Muscle of leg (tissue), 11 donors: ENCODE data around the gene WWP2. TPM values are rescaled to one million over a fixed set of nuclear protein-coding genes. Genes with fewer than 3 reads are reported as not detected.
A peak's percentile ranks its signal among the peaks of the same experiment; 100 is the strongest.

Experiments
- DNase-seq: peaks from one replicate; pipeline ENCODE4 v3.0.0; 2013
- H3K27ac ChIP-seq: one replicate; pipeline ENCODE4 v1.5.1; 2013; ENCODE audit warnings: mild to moderate bottlenecking, low read length, control low read depth
- H3K27me3 ChIP-seq: one replicate; pipeline ENCODE4 v1.6.1; 2013; ENCODE audit warnings: low read length; ENCODE audit not compliant: control insufficient read depth, insufficient read depth
- H3K36me3 ChIP-seq: one replicate; pipeline ENCODE4 v1.6.1; 2013; ENCODE audit warnings: low read length; ENCODE audit not compliant: control insufficient read depth, insufficient read depth
- H3K4me1 ChIP-seq: one replicate; pipeline ENCODE4 v1.6.1; 2013; ENCODE audit warnings: low read length; ENCODE audit not compliant: control insufficient read depth, insufficient read depth
- H3K4me3 ChIP-seq: one replicate; pipeline ENCODE4 v1.5.1; 2013; ENCODE audit warnings: low read length, control low read depth
- H3K9me3 ChIP-seq: replicated peaks from 2 replicates; pipeline ENCODE4 v1.6.1; 2013; ENCODE audit warnings: low read depth, low read length; ENCODE audit not compliant: control insufficient read depth
- WGBS: methylation state at CpG from one replicate; pipeline ENCODE4 v1.1.5; 2013; ENCODE audit warnings: missing lambda C conversion rate; ENCODE audit not compliant: insufficient coverage; 5-methylcytosine and 5-hydroxymethylcytosine counted together
- polyA plus RNA-seq, 8 donors: library from polyadenylated mRNA; unstranded; fragments of 120-200 nt; gene quantifications; one replicate each; pipeline versions ENCODE4 v1.2.1 to v1.2.3, GENCODE V29; 2013; ENCODE audit warnings: inconsistent platforms in 1 of 8, low replicate concordance in 1 of 8; ENCODE audit not compliant: insufficient read length in 8 of 8, insufficient read depth in 1 of 8
- total RNA-seq: library from RNA; stranded (reverse); fragments of 120-200 nt; gene quantifications from one replicate; pipeline ENCODE4 v1.2.4, GENCODE V29; 2013

The WWP2 gene
- total and polyA plus RNA-seq, 9 donors = 14.3 to 19.7 (median 16.9) TPM

DNA sequence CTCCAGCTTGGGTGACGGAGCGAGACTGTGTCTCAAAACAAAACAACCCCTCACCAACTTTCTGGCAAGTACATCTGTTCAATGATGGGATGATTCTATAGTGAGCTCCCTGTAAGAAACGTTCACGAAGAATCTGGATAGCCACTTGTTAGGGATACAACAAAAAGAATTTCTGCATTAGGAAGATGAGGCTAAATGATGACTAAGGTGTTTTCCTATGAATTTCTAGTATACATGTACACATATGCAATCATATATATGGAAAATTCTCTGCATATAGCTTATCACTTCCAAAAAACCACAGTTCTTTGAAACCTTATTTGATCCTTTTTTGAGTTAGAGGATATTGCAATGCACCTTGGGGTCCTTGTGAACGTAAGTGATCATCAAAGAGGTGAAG is 124.6 kb downstream of the WWP2 start:
- Histone ChIP-seq H3K27me3 (no peaks in the 10 kb centered on the region), H3K4me3 (no peak overlapping the region), H3K36me3 (peaks cover 10% of the 10 kb centered on the region), H3K9me3 (no peaks in the 10 kb centered on the region), H3K4me1 (peaks cover 11% of the 10 kb centered on the region), H3K27ac (no peak overlapping the region)
- no peak for DNase-seq
- WGBS = no CpG with 5 or more reads among the region's 5 CpGs

DNA sequence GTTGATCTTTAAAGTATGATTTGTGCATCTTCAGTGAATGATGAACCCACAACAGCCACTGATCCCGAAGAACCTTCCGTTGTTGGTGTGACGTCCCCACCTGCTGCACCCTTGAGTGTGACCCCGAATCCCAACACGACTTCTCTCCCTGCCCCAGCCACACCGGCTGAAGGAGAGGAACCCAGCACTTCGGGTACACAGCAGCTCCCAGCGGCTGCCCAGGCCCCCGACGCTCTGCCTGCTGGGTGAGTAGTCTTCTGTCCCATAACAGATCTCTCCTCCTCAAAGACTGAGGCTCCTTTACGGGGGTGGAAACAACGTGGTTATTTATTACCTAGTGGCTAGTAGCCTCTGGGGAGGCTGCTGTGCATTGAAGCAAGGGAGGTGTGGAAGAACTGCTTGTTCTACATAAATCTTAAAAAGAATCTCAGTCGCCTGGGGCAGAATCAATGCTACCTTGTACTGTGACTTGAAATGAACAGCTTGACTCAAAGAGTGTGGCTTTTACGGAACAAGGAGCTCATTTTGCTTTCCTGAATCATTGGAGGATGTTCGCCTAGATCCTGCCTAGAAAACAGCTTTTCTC is 126.0 kb downstream of the WWP2 start:
- no peak for DNase-seq
- Histone ChIP-seq H3K36me3 (peaks cover 10% of the 10 kb centered on the region), H3K27ac (no peak overlapping the region), H3K27me3 (no peaks in the 10 kb centered on the region), H3K9me3 (no peaks in the 10 kb centered on the region), H3K4me3 (no peak overlapping the region), H3K4me1 (peaks cover 11% of the 10 kb centered on the region)
- WGBS = 86% methylated on average over 6 of the region's 15 CpGs

DNA sequence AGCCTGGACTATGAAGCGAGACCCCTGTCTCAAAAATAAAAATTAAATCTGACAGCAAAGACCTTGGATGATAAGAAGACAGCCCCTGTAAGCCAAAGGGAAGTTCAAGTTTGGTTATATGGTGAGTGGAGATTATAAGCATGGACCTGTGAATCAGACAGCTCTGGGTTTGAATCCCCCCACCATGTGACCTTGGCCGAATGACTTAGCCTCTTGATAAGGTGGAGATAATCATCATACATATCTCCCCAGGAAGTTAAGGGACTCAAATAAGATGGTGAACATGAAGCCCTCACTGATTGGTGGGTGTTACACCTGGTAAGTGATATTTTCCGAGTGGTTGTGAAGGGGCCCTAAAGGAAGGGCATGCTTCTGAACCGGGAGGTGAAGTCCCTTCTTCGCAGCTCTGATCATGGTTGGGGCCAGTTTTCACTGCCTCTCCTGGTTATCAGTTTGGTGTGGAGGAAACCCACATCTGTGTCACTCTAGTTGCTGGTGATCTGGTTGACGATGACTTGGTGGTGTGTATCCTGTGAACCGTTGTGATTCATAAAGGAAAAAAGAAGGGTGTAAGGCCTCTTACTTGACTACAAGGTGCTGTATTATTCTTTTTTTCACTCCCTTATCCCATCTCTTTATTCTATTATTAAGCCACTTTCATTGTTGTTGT is 127.3 kb downstream of the WWP2 start:
- Histone ChIP-seq H3K27me3 (no peaks in the 10 kb centered on the region), H3K4me1 (peaks cover 11% of the 10 kb centered on the region), H3K27ac (peak overlapping the region; percentile 90), H3K36me3 (peaks cover 10% of the 10 kb centered on the region), H3K9me3 (no peaks in the 10 kb centered on the region), H3K4me3 (no peak overlapping the region)
- WGBS = 94% methylated on average over 3 of the region's 7 CpGs
- no peak for DNase-seq

DNA sequence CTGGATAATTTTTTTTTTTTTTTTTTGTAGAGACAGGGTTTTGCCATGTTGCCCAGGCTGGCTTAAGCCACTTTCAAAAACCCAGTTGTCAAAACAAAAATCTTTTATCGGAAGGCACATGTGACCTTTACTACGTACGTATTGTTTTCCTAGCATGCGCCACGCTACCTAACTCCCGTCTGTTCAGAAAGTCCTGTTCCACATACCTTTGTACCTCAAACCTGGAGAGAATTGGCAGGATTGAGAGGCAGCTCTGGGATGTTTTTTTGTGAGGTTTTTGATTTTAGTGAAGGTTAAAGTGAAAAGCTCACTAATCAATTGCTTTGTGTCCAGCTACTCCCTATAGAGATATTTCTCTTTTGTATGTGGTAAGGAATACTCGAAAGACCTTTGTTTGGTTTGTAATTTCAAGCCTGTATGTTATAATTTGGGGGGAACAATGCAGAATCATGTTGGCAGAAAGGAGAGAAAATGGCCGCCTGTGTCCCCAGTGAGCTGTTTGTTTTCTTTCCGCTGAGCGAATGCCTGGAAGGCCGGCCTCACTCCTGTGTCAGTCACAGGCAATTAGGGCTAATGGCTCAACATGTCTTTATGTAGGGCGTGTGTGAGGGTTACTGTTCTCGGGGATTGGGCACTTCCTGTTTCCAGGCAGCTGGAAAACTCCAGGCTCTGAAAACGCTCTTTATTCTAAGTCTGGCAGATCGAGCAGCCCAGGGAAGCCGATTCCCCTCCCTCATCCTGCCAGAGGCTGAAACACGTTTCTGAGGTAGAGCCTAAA is 128.2 kb downstream of the WWP2 start:
- Histone ChIP-seq H3K36me3 (peaks cover 10% of the 10 kb centered on the region), H3K27ac (peak overlapping the region; percentile 90), H3K27me3 (no peaks in the 10 kb centered on the region), H3K4me1 (peaks cover 11% of the 10 kb centered on the region), H3K9me3 (no peaks in the 10 kb centered on the region), H3K4me3 (no peak overlapping the region)
- WGBS = 16% methylated on average over 7 of the region's 17 CpGs
- DNase-seq = peak; percentile 93

DNA sequence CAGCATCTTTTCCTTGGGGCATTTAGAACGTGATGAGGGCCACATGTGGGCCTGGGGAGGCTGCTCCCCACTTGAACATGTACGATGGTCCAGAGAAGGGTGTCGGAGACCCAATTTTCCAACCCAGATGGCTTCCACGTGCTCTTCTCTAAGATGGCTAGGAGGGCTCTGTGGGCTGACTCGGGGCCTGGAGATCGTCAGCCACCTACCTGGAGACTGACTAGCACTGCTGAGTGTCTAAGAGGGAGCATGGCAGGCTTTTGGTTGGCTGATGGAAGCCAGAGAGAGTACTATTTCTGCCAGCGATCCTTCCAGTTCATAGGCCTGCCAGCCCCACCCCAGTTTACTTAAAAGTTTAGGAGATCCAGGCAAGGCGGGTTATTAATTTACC is 128.8 kb downstream of the WWP2 start:
- no peak for DNase-seq
- 19% methylated on average over 5 of the region's 8 CpGs for WGBS
- Histone ChIP-seq H3K4me1 (peaks cover 11% of the 10 kb centered on the region), H3K27me3 (no peaks in the 10 kb centered on the region), H3K36me3 (peaks cover 10% of the 10 kb centered on the region), H3K4me3 (no peak overlapping the region), H3K9me3 (no peaks in the 10 kb centered on the region), H3K27ac (peak overlapping the region; percentile 90)

DNA sequence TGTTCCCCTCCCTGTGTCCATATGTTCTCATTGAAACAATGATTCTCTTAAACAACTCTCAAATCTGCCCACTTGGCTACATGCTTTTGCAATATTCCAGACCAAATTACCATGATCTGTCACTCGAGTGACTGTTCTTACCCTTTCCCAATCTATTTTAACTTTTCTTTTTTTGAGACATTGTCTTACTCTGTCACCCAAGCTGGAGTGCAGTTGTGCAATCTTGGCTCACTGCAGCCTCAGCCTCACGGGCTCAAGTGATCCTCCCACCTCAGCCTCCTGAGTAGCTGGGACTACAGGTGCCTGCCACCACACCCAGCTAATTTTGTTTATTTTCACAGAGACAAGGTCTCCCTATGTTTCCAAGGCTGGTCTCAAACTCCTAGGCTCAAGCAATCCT is 130.2 kb downstream of the WWP2 start:
- no peak for DNase-seq
- Histone ChIP-seq H3K4me3 (no peak overlapping the region), H3K36me3 (peaks cover 10% of the 10 kb centered on the region), H3K27me3 (no peaks in the 10 kb centered on the region), H3K27ac (no peak overlapping the region), H3K4me1 (peaks cover 11% of the 10 kb centered on the region), H3K9me3 (no peaks in the 10 kb centered on the region)
- WGBS = 86% methylated on average over 2 of the region's 2 CpGs

DNA sequence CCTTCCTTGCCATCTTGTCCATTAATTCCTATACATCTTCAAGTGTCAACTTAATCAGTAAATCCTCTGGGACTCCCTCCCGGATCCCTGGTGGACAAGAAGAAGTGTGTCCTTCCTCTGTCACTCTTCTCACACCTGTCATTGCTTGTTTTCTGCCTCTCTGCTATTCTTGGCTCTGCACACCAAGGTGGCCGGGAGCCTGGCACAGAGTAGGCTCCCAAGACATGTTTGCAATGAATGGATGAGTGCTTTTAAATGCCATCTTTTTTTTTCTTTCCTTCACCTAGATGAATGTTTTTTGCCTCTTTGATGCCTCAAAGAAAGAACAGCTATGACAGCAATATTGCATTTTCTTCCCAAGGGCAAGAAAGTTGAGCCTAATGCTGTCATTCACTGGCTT is 131.0 kb downstream of the WWP2 start:
- DNase-seq = no peak
- Histone ChIP-seq H3K27ac (no peak overlapping the region), H3K36me3 (peaks cover 10% of the 10 kb centered on the region), H3K9me3 (no peaks in the 10 kb centered on the region), H3K4me1 (peaks cover 11% of the 10 kb centered on the region), H3K27me3 (no peaks in the 10 kb centered on the region), H3K4me3 (no peak overlapping the region)
- WGBS = 62% methylated on average over 1 of the region's 2 CpGs

DNA sequence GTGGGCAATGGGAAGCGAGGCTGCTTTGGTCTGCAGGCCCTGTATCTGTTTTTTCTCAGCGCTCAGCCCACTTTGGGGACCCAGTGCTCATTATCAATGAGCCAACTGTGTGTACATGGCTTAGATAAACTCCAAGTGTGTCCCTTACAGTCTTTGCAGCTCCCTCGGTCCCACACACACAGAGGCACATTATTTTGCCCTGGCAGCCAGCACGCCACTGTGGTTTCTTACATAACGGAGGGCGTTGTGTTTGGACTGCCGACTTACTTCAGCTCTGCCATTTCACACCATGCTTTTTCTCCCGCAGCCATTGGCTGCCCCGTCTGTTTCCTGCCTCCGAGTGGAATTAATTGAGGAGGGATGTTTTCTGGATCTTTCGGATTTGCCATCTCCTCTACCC is 132.5 kb downstream of the WWP2 start:
- Histone ChIP-seq H3K36me3 (peaks cover under 1% of the 10 kb centered on the region), H3K27me3 (no peaks in the 10 kb centered on the region), H3K27ac (peak overlapping the region; percentile 20), H3K4me3 (no peak overlapping the region), H3K4me1 (peaks cover 11% of the 10 kb centered on the region), H3K9me3 (no peaks in the 10 kb centered on the region)
- DNase-seq = peak; percentile 36
- WGBS = 79% methylated on average over 6 of the region's 11 CpGs

DNA sequence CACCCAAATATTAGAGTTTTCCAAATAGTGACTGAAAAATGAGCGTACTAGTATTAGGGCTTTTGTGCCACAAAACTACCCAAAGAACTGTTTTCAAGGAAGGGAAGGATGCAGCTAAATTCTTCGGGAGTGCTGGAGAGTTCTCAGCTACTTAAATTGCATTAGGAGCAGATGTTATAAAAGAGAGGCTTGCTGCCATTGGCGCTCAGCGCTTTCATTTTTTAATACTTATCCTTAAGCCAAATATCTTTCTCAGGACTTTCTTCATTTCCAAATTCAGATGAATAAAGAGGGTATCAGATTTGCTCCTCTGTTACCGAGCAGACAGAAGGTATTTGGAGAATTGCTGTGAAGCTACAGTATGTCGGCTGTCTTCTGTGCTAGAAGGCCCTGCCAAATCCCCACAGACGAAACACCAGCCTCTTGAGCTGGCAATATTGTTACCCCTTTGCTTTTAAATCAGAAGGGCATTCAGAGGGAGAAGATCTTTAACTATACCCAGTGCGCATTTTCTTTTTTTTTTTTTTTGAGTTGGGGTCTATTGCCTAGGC is 141.8 kb downstream of the WWP2 start:
- no peak overlapping the region for H3K27ac ChIP-seq
- DNase-seq = peak; percentile 85
- H3K36me3 ChIP-seq = peaks cover 3% of the 10 kb centered on the region
- no peaks in the 10 kb centered on the region for H3K9me3 ChIP-seq
- H3K4me3 ChIP-seq = no peak overlapping the region
- no peaks in the 10 kb centered on the region for H3K27me3 ChIP-seq
- no CpG with 5 or more reads among the region's 8 CpGs for WGBS
- peaks cover 3% of the 10 kb centered on the region for H3K4me1 ChIP-seq

GRCh38 chr16:69904495-69905170 is 142.5 kb downstream of the WWP2 start:
- no peak overlapping the region for H3K27ac ChIP-seq
- H3K9me3 ChIP-seq = no peaks in the 10 kb centered on the region
- peaks cover 3% of the 10 kb centered on the region for H3K4me1 ChIP-seq
- WGBS = 100% methylated on average over 1 of the region's 9 CpGs
- H3K36me3 ChIP-seq = peaks cover 5% of the 10 kb centered on the region
- H3K27me3 ChIP-seq = no peaks in the 10 kb centered on the region
- no peak overlapping the region for H3K4me3 ChIP-seq
- DNase-seq = no peak
